A673 (cell line): ENCODE measurements around the gene SRCAP. TPM values are rescaled to one million over a fixed set of nuclear protein-coding genes. Genes with fewer than 3 reads are reported as not detected.
A peak's percentile ranks its signal among the peaks of the same experiment; 100 is the strongest.
"Not testable (repeated sequence)": the region's sequence is repeated elsewhere in the genome, so short reads cannot be mapped to it uniquely, and the experiment has no call there.

Source experiments
- BruUV-seq: library from RNA; stranded (reverse); fragments of 400-500 nt; replicated peaks from 2 replicates; lab custom pipeline; 2021; lab: Mats Ljungman, UMichigan
- CTCF ChIA-PET: fragments of 300-600 bp; sonication (Branson Sonifier 250); formaldehyde crosslinking; loops from one replicate; lab custom pipeline; 2022; ENCODE audit warnings: antibody characterized with exemption; lab: Charles Lee
- POLR2A ChIA-PET: fragments of 300-600 bp; sonication (Branson Sonifier 250); formaldehyde crosslinking; loops from one replicate; lab custom pipeline; 2022; ENCODE audit warnings: antibody characterized with exemption; ENCODE audit not compliant: low non-redundant PET; lab: Charles Lee
- DNase-seq: peaks from one replicate; pipeline ENCODE4 v3.0.0-alpha.2; 2015; ENCODE audit warnings: low spot score
- H3K27ac ChIP-seq: fragments of 200-600 bp; sonication (generic); 2 replicates; pipeline ENCODE4 v1.5.1; 2016; ENCODE audit warnings: mixed run types, low read depth, mild to moderate bottlenecking, mixed read lengths, antibody characterized with exemption, low read length; ENCODE audit not compliant: poor library complexity, severe bottlenecking
- H3K27me3 ChIP-seq: fragments of 200-600 bp; sonication (generic); replicated peaks from 2 replicates; pipeline ENCODE4 v1.6.1; 2017; ENCODE audit warnings: mixed run types, low read depth, mild to moderate bottlenecking, mixed read lengths, antibody characterized with exemption, low read length; ENCODE audit not compliant: insufficient read depth, poor library complexity
- H3K36me3 ChIP-seq: fragments of 200-600 bp; sonication (generic); 2 replicates; pipeline ENCODE4 v1.6.1; 2016; ENCODE audit warnings: mixed run types, mild to moderate bottlenecking, mixed read lengths, antibody characterized with exemption, low read length; ENCODE audit not compliant: insufficient read depth, poor library complexity, severe bottlenecking
- H3K4me1 ChIP-seq: fragments of 200-600 bp; sonication (generic); 2 replicates; pipeline ENCODE4 v1.6.1; 2017; ENCODE audit warnings: mixed run types, mild to moderate bottlenecking, mixed read lengths, antibody characterized with exemption, low read length; ENCODE audit not compliant: insufficient read depth, poor library complexity, severe bottlenecking
- H3K4me3 ChIP-seq: fragments of 200-600 bp; sonication (generic); 2 replicates; pipeline ENCODE4 v1.5.1; 2016; ENCODE audit warnings: low read depth, mixed run types, mild to moderate bottlenecking, mixed read lengths, low read length; ENCODE audit not compliant: poor library complexity, severe bottlenecking
- H3K9me3 ChIP-seq: fragments of 200-600 bp; sonication (generic); 2 replicates; pipeline ENCODE4 v1.6.1; 2016; ENCODE audit warnings: mixed run types, low read depth, mild to moderate bottlenecking, mixed read lengths, antibody characterized with exemption, low read length; ENCODE audit not compliant: poor library complexity, severe bottlenecking
- CTCF ChIP-seq: fragments of 300-800, 200-600 bp; sonication (generic); conservative IDR thresholded peaks from 2 replicates; pipeline ENCODE4 v1.5.1; 2017; ENCODE audit warnings: low read depth, mild to moderate bottlenecking, antibody characterized with exemption, low read length, moderate library complexity, mixed read lengths
- EZH2 ChIP-seq: fragments of 200-600 bp; sonication (generic); IDR thresholded peaks from 2 replicates; pipeline ENCODE4 v1.6.1; 2017; ENCODE audit warnings: borderline replicate concordance, low read depth, mild to moderate bottlenecking, mixed read lengths, antibody characterized with exemption, low read length; ENCODE audit not compliant: poor library complexity, severe bottlenecking
- intact Hi-C: fragments of 100-400 bp; cut with micrococcal nuclease; formaldehyde crosslinking; loops from one replicate; pipeline ENCODE4 v1.10.0; 2022; ENCODE audit not compliant: unreplicated experiment
- total RNA-seq: library from RNA; stranded (reverse); gene quantifications from 2 replicates; pipeline ENCODE4 v1.2.3, GENCODE V29; 2021

The SRCAP gene
- total RNA-seq, 1 experiment from 2014 or later: 104 TPM

DNA sequence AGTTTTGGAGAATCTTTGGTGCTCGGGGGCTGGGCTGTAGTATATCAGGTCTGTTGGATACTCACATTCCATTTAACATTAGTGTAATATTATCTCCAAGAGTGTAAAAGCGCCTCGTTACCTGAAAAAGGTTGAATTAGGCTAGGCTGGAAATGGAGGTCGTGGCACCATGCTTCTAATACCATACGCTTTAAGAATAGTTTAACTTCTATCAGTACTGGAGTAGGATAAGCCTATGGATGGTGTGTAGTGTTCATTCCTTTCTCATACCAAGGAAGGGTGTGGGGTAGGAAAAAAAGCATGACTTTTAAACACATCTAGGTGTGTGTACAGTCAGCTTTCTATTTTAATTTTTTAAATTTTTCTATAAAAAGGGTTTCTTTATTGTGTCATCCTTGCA, 2.0 kb downstream of the SRCAP start:
- H3K9me3 ChIP-seq: no peaks in the 10 kb centered on the region
- H3K4me3 ChIP-seq: no peak overlapping the region
- CTCF ChIA-PET: no interaction called here
- BruUV-seq: no TSS peak
- no peak for TF ChIP-seq EZH2
- no peak for TF ChIP-seq CTCF
- POLR2A ChIA-PET: no interaction called here
- H3K27me3 ChIP-seq: no peaks in the 10 kb centered on the region
- intact Hi-C loops: no loop called here
- peaks cover 50% of the 10 kb centered on the region for H3K36me3 ChIP-seq
- no peak for DNase-seq
- H3K27ac ChIP-seq: peak overlapping the region; percentile 44
- H3K4me1 ChIP-seq: peaks cover 16% of the 10 kb centered on the region

- Histone ChIP-seq H3K36me3 (peaks cover 71% of the 10 kb centered on the region), H3K4me1 (peaks cover 12% of the 10 kb centered on the region)
- H3K27ac ChIP-seq, H3K27me3 ChIP-seq, intact Hi-C loops, BruUV-seq, CTCF ChIA-PET, H3K9me3 ChIP-seq, H3K4me3 ChIP-seq, DNase-seq: not testable (repeated sequence)
- POLR2A ChIA-PET: interaction anchor here (0.6 kb wide), 1 partner anchor 8 kb away, joined by 4 read pairs; no protein-coding TSS in a partner anchor
These were observed 4.1 kb downstream of the SRCAP start for GRCh38 chr16:30703071-30703470.

GRCh38 chr16:30703971-30704370, 5.0 kb downstream of the SRCAP start:
- BruUV-seq: no TSS peak
- ChIA-PET POLR2A (no interaction called here), CTCF (no interaction called here)
- H3K27ac ChIP-seq: no peak overlapping the region
- TF ChIP-seq EZH2 (no peak), CTCF (no peak)
- H3K4me3 ChIP-seq: no peak overlapping the region
- peaks cover 12% of the 10 kb centered on the region for H3K4me1 ChIP-seq
- H3K36me3 ChIP-seq: peaks cover 80% of the 10 kb centered on the region
- H3K9me3 ChIP-seq: no peaks in the 10 kb centered on the region
- intact Hi-C loops: no loop called here
- DNase-seq: no peak
- H3K27me3 ChIP-seq: no peaks in the 10 kb centered on the region

- no peak for DNase-seq
- H3K4me3 ChIP-seq: no peak overlapping the region
- H3K36me3 ChIP-seq: peaks cover 91% of the 10 kb centered on the region
- no peaks in the 10 kb centered on the region for H3K4me1 ChIP-seq
- intact Hi-C loops: no loop called here
- POLR2A ChIA-PET: no interaction called here
- CTCF ChIA-PET: no interaction called here
- TF ChIP-seq EZH2 (no peak), CTCF (no peak)
- H3K27me3 ChIP-seq: no peaks in the 10 kb centered on the region
- H3K9me3 ChIP-seq: no peaks in the 10 kb centered on the region
- BruUV-seq: no TSS peak
- H3K27ac ChIP-seq: no peak overlapping the region
These were observed 7.1 kb downstream of the SRCAP start for GRCh38 chr16:30706046-30706445.
